NCI-H446 (cell line): ENCODE results near the gene GBA2.

Experiments
- DNase-seq, 2 experiments: peaks; one replicate each; lab custom pipeline; 2025; lab: John Stamatoyannopoulos, UW

Gene GBA2

GRCh38 chr9:35716230-35716629 lies 32.8 kb downstream of the GBA2 start:
- peak in 1 of 2 experiments; percentile 28 for DNase-seq

- DNase-seq, result no peak
Measured at GRCh38 chr9:35714579-35715252, 34.3 kb downstream of the GBA2 start.

GRCh38 chr9:35714123-35714522 lies 34.9 kb downstream of the GBA2 start:
- DNase-seq, result no peak

DNA sequence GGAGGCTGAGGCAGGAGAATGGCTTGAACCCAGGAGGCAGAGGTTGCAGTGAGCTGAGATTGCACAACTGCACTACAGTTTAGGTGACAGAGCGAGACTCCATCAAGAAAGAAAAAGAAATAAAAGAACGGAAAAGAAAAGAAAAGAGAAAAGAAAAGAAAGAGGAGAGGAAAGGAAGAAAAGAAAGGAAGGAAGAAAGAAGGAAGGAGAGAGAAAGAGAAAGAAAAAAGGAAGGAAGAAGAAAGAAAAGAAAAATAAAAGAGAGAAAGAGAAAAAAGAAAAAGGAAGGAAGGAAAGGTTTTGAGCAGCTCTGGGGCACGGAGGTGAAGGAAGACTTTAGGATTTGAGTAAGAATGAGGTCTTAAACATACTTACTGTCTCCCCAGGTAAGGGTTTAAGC lies 35.5 kb downstream of the GBA2 start:
- DNase-seq, result no peak

- no peak for DNase-seq
Measured at GRCh38 chr9:35712762-35713400, 36.1 kb downstream of the GBA2 start.

GRCh38 chr9:35711501-35712428 lies 37.3 kb downstream of the GBA2 start:
- DNase-seq, result no peak

DNA sequence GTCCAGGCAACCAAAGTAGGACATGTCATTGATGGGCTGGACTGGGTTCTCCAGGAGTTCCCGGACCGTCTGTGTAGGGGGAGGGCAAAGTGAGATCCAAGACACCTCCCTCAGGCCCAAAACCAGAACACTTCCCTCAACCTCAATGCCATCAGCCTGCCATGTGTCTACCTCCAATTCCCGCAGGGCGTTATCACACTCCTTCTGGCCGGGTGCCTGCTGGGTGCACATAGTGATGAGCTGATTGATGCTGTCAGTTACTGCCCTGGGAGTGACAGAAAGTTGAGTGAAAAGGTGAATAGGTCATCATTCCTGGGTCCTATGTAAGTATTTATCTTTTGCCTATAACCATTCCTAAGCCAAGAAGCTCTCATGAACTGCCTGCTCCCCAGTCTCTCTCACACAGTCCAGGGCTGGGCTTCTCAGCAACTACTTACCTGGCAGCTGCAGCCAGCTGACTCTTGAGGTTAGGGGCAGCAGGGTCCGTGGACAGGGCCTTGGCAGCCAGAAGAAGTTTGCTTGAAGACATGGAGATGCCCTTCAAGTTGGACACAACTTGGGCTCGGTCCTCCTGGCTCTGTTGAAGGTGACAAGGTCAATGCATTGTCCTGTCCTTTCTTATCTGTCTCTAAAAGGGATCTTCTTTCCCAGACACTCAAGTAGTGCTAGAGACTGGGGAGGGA lies 38.1 kb downstream of the GBA2 start:
- no peak for DNase-seq

DNA sequence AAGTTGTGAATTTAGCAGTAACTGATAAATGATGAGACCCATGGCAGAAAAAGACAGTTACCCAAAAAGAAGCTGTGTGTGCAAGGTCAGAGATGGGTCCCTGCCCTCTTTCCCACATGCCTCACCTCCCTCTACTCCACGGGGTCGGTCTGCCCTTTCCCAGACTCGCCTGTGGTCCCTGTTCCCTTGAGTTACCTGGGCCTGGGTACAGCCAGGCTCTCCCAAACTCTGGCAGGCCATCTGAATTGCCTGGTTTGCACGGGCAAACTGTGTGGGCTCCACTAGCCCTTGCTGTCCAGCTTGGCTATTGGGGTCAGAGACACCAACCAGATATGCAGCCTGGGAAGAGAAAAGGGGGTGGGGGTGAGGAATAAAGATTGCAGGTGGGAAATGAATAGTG lies 40.9 kb downstream of the GBA2 start:
- no peak for DNase-seq

DNA sequence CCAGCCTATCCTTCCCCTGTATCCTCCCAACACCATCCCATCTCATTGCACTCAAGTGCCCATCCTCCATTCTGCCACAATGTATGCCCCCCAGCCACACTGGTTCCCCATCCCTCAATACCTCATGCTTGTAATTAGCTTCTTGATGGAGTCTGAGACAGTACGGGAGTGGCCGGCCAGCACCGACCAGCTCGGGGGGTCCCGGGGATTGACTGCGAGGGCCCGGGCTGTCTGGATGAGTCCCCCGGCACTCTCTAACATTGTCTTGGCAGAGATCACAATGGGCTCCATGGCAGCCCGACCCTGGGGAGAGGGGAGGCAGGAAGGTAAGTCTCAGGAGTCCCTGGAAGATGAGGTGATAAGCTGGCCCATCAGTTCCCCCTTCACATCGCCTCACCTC lies 42.1 kb downstream of the GBA2 start:
- DNase-seq, result no peak

GRCh38 chr9:35705836-35706430 lies 43.1 kb downstream of the GBA2 start:
- DNase-seq, result peak in 1 of 2 experiments; percentile 23

DNA sequence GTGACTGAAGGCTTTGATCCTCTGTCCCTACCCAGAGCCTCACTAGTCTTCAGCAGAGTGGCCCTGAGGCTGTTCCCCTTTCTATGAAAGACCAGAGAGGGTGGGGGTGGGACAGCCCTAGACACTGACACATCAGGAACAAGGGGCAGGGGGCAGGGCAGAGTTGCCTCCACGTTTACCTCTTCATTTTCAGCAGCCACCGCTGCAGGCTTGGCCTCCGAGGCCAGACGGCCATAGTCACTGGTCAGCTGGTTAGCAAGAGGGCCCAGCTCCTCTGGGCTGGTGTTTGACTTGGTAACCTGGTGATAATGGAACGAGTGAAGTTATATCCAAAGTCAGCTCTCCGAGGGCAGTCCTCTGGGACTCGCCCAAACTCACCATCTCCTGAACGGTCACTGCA lies 43.7 kb downstream of the GBA2 start:
- no peak for DNase-seq

DNA sequence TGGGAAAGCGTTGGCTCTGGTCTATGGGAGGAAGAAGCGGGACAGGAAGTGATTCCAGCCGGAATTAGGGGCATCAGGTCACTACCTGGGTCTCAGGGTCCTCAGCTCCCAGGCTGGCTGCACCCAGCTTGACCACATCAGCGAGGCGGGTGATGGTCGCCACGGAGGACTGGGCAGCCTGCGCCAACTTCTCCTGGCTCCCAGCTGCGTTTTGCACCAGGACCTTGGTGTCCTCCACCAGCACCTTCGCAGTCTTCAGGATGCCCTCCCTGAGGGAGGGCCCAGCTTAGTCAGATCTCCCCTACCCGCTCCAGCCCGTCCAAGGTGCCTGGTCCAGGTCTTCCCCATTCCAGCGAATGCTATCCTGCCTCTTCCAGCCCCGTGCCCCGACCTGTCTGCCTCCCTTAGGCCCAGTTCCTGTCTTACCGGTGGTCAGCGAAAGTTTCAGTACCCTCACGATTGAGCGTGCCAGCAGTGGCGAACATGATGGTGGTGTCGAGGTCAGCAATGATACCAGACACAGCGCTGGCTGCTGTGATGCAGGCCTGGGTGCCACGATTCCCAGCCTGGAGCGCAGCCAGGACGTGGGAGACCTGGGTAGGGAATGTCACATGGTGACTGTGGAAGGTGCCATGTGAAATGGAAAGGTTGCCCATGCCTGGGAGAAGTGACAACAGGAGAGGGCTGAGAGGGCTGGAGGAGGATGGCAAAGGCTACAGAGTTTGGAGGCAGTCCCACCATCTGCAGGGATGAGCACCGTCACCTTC lies 44.9 kb downstream of the GBA2 start:
- DNase-seq, result no peak

- DNase-seq, result no peak
Measured at GRCh38 chr9:35702696-35703095, 46.3 kb downstream of the GBA2 start.

DNA sequence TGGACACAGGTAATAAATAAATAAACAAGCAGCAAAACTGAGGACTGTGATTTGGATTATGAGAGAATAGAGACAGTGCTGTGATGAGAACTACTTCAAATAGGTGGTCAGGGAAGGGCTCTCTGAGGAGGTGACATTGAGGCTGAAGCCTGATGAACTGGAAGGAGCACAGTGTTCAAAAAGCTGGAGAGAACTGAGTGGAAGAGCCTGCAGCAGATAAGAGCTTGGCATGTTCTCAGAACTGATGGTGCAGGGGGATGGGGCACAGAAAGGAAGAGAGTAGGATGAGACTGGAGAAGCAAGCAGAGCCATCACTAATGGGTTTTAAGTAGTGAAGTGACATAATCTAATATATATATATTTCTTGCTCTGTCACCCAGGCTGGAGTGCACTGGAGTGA lies 48.1 kb downstream of the GBA2 start:
- no peak for DNase-seq

GRCh38 chr9:35700031-35700430 lies 49.0 kb downstream of the GBA2 start:
- no peak for DNase-seq

- no peak for DNase-seq
Measured at GRCh38 chr9:35698231-35698630, 50.8 kb downstream of the GBA2 start.

DNA sequence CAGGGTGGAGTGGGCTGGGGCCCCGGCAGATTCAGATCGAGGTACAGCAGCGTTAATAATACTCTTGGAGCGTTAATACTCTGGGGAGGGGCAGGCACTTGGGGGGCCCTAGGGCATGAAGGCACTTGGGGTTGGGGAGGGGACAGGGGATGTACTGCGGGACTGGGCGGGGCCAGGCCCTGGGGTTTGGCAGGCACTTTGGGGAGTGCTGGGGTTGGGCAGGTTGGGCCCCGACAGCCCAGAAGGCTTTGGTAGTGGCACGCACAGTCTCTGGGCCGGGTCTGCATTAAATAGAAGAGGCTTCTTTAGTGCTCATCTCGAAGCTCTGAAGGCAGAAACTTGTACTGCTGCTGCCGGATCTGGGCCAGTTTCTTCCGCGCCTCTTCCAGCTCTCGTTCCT lies 51.5 kb downstream of the GBA2 start:
- DNase-seq, result no peak

- DNase-seq, result peak in 1 of 2 experiments; percentile 31
Measured at GRCh38 chr9:35696520-35697215, 52.4 kb downstream of the GBA2 start.

DNA sequence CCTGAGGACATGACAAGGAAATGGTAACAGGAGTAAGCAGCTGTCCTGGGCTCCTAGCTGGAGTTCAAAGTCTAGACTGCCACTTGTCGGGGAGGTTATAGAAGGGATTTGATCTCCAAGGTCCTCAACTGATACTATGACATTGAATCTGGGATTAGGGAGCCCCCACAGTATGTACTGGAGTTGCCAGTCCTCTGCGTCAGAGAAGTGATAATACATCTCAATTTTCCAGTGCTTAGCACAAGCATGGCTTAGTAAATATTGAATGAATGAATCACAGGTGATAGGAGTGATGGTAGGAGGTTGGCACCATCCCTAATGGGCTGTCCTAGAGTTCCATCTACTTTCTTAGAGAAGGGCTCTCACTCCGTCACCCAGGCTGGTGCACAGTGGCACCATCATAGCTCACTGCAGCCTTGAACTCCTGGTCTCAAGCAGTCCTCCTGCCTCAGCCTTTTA lies 53.1 kb downstream of the GBA2 start:
- no peak for DNase-seq

DNA sequence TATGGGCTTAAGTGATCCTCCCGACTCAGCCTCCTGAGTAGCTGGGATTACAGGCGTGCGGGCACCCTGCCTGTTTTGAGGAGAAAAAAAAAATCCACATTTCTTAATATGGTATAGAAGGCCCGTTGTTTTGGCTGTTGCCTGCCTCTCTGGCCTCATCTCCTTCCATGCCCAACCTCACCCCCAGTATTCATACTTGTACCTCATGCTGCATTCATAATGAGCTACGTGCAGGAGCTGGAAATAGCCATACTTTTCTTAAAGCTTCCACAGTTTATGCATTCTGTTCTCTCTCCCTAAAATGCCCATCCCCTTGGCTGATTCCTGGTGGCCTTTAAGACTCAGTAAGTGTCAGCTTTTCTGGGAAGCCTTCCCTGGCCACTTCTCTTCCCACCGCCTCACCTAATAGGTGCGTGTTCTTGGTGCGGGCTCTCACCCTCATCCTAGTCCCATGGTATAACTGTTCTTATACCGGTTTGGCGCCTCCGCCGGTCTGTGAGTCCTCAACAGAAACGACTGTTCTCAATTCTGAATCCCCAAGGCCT lies 57.2 kb downstream of the GBA2 start:
- no peak for DNase-seq
